GM18873 (cell line): ENCODE results near the gene MAPK1IP1L.
"Not testable (repeated sequence)": the region's sequence is repeated elsewhere in the genome, so short reads cannot be mapped to it uniquely, and the experiment has no call there.

ENCODE experiments used
- ATAC-seq: cut with Tn5 transposase; IDR thresholded peaks from one replicate; pipeline ENCODE4 v1.9.1; 2021; ENCODE audit warnings: mild to moderate bottlenecking, moderate library complexity, moderate number of reproducible peaks; ENCODE audit not compliant: unreplicated experiment, low FRiP score

The MAPK1IP1L gene

DNA sequence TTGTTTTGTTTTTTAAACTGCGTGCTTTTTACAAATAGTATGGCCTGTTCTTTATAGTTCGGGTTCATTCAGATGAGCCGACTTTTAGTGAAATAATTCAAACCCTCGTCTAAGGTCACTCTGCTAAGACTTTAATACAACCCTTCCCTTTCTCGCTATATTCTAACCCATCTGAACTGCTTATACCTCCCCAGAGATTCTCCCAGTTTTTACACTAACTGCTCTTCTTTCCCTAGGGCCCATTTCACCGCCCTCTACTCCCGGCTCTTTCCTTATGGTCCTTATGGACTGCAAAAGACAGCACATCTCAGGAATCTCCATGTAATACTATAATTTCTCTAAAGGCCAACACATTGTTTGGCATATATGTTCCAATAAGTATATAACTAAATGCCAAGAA lies 2.1 kb downstream of the MAPK1IP1L start:
- no peak for ATAC-seq

DNA sequence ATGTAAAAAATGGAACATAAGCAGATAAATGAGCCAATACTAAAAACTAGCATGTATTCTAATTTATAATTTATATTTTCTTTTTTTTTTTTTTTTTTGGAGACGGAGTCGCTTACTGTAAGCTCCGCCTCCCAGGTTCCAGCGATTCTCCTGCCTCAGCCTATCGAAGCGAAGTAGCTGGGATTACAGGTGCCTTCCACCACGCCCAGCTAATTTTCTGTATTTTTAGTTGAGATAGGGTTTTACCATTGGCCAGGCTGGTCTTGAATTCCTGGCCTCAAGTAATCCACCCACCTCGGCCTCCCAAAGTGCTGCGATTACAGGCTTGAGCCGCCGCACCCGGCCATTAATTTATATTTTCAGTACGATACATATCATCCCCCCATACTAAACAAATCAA lies 2.7 kb downstream of the MAPK1IP1L start:
- ATAC-seq: no peak

DNA sequence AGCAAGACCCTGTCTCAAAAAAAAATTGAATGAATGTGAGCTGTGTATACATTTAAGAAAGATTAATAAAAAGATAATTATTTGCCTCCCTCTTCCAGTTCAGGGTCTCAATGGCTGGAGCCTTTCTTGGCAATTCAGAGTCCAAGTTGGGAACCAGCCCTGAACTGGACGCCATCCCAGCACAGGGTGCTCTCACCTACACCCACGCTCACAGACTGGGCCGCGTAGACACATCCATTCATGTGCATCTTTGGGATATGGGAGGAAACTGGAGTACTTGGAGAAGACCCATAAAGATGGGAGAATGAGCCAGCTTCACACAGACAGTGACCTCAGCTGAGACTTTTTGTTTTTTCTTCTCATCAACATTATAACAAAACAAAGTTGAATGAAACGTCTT lies 6.5 kb downstream of the MAPK1IP1L start:
- ATAC-seq: no peak

DNA sequence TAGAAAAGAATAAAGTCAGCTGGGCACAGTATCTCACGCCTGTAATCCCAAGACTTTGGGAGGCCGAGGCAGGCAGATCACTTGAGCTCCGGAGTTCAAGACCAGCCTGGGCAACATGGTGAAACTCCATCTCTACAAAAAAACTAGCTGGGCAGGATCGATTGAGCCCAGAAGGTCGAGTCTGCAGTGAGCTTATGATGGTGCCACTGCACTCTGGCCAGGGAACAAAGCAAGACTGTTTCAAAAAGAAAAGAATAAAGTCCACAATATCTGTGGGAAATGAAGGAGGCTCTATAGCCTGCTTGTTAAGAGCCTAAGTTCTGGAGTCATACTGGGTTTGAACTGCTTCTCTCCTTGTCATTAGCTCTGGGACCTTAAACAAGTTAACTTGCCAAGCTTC lies 7.9 kb downstream of the MAPK1IP1L start:
- no peak for ATAC-seq

DNA sequence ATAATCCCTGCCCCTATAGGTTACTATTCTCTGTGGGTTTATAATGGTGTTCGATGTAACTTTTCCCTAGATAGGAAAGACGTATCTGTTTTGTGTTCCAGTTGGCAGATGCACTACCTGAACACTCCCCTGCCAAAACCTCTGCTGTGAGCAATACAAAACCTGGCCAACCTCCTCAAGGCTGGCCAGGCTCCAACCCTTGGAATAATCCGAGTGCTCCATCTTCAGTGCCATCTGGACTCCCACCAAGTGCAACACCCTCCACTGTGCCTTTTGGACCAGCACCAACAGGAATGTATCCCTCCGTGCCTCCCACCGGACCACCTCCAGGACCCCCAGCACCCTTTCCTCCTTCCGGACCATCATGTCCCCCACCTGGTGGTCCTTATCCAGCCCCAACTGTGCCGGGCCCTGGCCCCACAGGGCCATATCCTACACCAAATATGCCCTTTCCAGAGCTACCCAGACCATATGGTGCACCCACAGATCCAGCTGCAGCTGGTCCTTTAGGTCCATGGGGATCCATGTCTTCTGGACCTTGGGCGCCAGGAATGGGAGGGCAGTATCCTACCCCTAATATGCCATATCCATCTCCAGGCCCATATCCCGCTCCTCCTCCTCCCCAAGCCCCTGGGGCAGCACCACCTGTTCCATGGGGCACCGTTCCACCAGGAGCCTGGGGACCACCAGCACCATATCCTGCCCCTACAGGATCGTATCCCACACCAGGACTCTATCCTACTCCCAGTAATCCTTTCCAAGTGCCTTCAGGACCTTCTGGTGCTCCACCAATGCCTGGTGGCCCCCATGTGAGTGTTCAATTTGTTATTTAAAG lies 11.3 kb downstream of the MAPK1IP1L start:
- no peak for ATAC-seq

DNA sequence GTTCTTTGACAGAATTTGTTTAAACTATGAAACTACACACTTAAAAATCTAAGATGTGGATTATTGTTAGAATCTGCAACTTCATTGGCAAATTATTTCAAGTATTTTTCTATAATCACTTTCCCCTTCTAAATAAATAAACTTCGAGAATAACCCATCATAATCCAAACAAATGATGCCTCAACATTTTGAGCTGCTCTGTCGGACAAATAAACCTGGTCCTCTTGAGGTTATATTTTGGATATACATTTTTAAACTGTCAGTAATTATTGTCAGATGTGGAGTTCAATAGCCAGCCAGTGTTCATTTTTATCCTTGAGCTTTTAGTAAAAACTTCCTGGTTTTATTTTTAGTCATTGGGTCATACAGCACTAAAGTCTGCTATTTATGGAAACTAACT lies 13.4 kb downstream of the MAPK1IP1L start:
- not testable (repeated sequence) for ATAC-seq

DNA sequence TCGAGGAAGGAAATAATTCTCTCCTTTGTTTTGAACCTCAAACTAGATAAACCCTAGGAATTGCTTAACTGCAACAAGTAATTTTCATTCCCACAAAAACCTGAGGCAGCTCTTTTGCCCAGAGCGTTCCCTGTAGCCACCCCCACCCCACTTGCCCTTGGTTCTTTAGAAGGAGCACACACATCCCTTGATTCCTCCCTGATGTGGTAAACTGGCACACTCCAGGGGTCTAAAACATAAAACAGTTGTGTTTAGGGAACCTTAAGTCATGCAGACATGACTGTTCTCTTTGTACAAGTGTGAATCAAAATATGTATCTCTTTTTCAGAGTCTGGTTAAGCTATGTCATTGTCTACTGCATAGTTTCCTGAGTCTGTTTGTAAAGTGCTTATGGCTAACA lies 14.0 kb downstream of the MAPK1IP1L start:
- no peak for ATAC-seq

DNA sequence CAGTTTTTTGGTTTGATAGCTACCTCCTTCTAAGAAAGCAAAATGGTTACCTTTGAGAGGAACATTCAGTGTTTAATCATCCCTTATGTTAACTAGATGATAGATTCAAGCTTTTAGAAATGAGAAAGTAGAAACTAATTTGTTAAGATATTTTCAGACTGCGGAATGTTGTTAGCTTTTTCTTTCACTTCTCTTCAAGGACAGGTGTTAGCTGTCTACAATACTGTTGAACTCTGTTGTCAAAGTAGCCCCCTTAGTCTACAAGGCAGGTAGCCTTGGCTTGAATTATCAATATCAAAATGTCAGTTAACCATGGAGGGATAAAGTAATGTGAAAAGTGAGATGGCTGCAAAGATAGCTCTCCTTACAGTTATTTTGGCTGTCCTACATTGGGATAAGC lies 14.8 kb downstream of the MAPK1IP1L start:
- no peak for ATAC-seq

DNA sequence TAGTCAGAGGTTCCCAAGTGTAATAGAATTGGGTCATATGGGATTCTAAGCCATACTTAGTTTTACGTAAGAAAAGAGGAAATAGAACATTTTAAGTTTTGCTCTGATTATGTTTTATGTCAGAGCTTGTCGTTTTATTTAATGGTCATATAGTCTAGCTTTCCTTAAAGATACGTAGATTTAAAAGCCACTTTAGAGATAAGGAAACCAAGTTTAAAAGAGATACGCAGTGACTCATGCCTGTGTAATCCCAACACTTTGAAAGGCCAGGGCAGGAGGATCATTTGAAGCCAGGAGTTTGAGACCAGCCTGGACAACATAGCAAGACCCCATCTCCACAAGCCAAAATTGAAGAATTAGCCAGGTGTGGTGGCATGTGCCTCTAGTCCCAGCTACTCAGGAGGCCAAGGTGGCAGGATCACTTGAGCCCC lies 19.5 kb downstream of the MAPK1IP1L start:
- no peak for ATAC-seq

DNA sequence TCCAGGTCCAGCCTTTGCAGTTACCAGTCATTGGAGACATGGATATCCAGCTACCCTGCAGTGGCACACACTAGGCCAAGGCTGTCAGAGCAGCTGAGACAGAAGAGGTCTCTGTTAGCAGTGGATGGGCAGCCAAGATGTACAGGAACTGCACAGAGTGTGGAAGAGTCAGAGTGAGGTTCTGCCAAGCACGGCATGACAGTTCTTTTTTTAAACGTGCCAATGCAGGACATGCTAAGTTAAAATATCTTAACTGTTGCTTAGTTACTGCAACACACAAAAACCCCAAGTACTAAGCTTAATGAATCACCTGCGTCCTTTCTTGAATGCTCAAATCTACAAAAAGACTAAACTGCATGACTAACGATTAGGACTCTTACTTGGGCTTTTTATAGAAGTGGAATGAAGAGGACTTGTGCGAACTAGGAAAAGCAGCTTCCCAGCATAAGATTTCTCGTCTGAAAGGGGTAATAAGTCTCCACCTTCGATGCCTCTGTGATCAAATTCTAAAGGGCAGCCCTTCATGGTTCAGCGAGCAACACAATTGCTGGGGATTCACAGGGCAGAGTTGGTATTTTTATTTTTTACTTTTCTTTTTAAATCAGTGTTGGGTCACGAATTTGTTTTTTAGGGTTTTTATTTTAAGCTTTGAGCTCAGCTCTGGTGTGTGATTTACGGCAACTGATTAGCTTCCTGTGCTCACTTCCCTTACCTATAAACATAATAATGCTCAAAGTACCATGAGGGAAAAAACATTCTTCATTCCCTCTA lies 20.6 kb downstream of the MAPK1IP1L start:
- no peak for ATAC-seq

DNA sequence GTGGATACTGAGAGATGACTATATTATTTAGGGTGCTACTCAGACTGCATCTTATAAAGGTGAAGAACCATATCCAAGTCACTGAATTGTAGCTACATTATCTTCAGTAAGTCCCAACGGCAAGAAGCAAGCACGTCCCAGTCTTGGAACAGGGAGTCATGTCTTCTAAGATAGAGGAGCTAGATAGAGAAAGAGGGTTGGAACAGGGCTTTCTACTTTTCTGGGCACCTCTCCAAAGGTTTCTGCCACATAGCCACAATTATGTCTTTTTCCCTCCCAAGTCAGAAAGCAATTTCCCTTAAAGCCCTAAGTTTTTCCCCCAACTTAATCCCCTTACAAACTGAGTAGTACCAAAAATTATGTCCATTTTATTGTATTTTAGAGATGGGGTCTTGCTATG lies 22.4 kb downstream of the MAPK1IP1L start:
- ATAC-seq: no peak

DNA sequence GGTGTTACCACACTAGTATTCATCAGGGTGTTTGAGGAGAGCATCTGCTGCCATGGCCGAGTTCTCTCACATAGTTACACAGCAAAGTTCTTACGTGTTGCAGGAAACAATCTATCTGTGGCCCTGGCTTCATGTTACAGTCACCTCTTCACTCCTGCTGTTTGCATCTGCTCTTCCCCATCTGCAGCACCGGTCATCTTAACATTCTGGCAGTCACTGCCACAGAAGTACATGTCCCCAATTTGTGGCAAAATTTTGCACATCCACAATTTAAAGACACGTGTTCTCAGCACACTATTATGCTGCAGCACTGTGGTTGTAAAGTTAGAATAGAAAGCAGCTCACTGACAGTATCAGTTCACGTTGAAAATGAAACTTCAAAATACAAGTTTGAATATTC lies 23.2 kb downstream of the MAPK1IP1L start:
- peak; percentile 47 for ATAC-seq

DNA sequence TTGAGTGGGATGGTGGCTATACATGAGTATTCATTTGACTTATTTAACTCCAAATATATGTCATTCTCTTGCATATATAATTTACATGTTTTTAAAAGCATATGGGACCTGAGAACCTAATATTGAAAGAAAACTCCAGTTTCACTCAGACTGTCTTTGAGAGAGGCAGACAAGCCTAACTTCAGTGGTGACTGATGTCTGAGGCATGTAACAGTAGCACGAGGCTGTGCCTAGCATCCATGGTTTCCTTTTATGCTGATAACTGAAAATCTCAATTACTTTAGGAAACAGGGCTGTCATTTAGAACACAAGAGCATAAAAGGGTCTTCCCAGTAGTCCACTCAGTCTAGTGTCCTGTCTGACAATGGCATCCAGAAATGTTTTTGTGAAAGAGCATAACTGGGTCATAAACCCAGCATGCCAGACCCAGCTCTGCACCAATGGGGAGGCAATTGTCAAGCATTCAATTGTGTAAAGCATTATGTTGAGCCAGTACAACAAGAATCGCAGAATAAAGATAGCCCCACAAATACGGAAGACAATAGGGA lies 24.3 kb downstream of the MAPK1IP1L start:
- no peak for ATAC-seq

DNA sequence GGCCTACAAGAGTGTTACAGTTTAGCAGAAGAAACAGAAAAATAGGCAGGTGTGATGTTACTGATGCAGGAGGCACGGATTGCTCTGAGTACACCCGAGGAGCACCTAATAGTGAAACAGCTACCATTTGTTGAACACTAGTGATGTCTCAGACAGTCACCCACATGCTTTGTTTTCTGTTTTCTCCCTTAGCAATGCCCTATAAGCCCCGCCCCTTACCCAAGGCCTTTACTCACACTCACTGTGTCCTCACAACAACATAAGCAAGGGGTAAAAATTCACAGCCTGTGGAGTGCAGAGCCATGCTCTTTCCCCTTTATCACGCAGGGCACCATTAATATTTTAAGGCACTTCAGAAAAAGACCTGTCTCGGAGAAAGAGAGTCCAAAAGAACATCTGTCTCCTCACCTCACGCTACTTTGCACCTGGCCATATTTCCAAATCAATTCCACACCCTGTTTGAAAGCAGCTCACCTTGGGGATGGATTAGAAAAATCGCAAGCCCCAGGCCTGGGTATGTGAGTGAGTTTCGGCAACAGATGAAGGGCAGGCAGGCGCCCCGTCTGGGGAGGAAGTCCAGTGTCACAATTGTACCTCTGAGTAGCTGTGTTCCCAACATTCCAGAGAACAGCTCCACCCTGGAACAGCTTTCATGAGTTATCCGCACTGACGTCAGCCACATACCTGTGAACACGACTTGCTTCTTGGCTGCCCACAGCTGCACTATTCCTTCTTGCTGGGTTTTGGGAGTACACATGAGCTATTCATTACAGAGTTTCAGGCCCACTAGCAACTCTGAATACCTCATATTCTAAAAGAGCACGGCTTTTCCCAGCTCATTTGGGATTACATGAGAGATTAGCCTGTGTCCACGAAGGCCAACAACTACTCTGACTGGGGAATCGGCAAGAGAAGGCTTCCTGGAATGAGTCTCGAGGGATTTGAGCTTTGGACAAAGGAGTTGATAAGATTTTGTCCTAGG lies 26.0 kb downstream of the MAPK1IP1L start:
- ATAC-seq: no peak

DNA sequence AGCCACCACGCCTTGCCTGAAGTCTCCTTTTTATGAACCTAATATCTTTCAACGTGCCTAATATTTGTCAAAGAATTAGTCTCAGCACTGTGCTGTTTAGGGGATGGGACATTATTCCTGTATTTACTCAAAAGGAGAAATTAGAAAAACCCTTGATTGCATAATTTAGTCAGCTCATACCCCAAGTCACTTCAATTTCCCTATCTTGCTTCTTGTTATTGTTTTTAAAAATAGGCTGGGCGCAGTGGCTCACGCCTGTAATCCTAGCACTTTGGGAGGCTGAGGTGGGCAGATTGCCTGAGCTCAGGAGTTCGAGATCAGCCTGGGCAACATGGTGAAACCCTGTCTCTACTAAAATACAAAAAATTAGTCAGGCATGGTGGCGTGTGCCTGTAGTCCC lies 28.5 kb downstream of the MAPK1IP1L start:
- not testable (repeated sequence) for ATAC-seq

DNA sequence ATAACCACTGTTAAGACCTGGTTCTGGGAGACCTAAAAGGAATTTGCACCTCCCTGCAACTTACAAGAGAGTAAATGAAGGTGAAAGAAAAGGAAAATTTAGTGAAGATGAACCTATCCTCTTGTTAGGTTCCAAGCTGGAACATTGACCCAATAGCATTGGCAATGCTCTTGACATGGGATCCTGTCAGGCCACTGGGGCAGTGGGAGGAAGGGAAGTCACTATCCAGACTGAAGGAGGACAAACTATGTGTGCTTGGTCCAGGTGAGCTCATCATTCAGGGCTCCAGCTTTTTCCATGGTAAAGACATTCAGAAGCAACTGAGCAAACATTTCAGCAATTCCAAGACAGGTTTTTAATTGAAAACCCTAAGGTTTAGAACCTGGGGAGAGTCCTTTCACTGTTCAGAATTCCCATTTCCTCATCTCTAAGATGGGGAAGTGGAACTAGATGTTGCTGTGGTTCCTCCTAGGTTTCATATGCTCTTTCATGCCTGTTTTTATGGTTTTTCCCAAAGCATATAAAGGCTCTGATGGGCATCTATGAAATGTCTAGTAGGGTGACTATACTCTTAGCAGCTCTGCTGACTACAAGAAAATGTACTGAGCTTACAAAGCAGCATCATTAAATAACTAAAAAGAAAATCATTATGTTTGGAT lies 33.1 kb downstream of the MAPK1IP1L start:
- no peak for ATAC-seq

DNA sequence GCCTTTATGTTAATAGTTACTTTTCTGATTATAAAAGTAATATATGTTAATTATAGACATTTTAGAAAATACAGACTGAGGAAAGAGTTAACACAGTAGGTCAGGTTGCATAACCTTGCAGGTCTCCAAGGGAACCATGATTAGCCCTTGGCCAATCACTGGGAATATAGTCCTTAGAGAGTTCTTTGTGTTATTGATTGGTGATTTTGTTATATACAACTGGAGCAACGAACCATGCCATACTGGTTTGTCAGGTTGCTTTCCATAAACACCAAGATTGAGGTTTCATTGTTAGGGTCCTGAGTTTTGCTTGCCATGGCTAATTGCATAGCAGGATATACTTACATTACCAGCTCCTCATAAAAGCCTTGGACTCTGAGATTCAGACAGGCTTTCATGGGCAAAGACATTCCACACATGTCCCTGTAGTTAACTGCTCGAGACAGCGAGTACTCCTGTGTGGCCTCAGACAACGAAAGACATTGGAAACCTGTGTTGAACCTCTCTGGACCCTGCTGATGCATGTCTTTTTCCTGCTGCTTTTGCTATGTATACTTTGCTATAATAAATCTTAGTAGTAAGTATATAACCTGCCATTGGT lies 33.7 kb downstream of the MAPK1IP1L start:
- ATAC-seq: no peak

DNA sequence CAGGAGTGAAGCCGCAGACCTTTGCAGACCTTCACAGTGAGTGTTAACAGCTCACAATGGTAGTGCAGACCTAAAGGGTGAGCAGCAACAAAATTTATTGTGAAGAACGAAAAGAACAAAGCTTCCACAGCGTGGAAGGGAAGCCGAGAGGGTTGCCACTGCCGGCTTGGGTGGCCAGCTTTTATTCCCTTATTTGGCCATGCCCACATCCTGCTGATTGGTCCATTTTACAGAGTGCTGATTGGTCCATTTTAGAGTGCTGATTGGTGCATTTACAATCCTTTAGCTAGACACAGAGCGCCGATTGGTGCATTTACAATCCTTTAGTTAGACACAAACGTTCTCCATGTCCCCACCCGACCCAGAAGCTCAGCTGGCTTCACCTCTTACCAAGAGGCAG lies 35.5 kb downstream of the MAPK1IP1L start:
- ATAC-seq: no peak

DNA sequence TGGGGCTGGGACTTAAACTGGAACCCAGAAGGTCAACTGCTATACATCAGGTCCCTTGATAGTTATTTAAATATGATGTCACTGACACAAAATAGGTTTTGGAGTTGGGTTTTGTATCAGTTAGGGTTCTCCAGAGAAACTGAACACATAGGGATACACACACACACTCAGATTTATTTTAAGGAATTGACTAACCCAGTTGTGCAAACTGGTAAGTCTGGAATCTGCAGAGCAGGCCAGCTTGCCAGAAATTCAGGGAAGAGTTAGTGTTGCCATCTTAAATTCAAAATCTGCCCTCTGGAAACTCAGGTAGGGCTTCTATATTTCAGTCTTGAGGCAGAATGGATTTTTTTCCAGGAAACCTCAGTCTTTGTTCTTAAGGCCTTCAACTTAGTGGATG lies 36.9 kb downstream of the MAPK1IP1L start:
- no peak for ATAC-seq
